SKM-1 (cell line): ENCODE data around the gene FYCO1.

Experiments
- DNase-seq: peaks from one replicate; lab custom pipeline; 2025; ENCODE audit not compliant: unreplicated experiment; lab: John Stamatoyannopoulos, UW

Gene FYCO1

GRCh38 chr3:45890405-45890804 is 105.2 kb downstream of the FYCO1 start:
- DNase-seq: no peak

- no peak for DNase-seq
Observed at GRCh38 chr3:45889337-45889736, 106.3 kb downstream of the FYCO1 start.

GRCh38 chr3:45887759-45888511 is 107.7 kb downstream of the FYCO1 start:
- DNase-seq: no peak

GRCh38 chr3:45887285-45887684 is 108.3 kb downstream of the FYCO1 start:
- no peak for DNase-seq

GRCh38 chr3:45885979-45886705 is 109.5 kb downstream of the FYCO1 start, which contains the start of gene CCR9:
TSS of gene CCR9 (plus strand) at chr3:45886543. CDS start at chr3:45894934, 8,391 bp downstream.
- no peak for DNase-seq

GRCh38 chr3:45884368-45885201 is 111.0 kb downstream of the FYCO1 start:
- DNase-seq: no peak

GRCh38 chr3:45881078-45882022 is 114.3 kb downstream of the FYCO1 start:
- no peak for DNase-seq

GRCh38 chr3:45880725-45881077 is 114.9 kb downstream of the FYCO1 start:
- no peak for DNase-seq

- DNase-seq: no peak
Observed at GRCh38 chr3:45878124-45878523, 117.5 kb downstream of the FYCO1 start.

- no peak for DNase-seq
Observed at GRCh38 chr3:45874677-45875346, 120.8 kb downstream of the FYCO1 start.

GRCh38 chr3:45873638-45874037 is 122.0 kb downstream of the FYCO1 start:
- no peak for DNase-seq

- no peak for DNase-seq
Observed at GRCh38 chr3:45873036-45873435, 122.6 kb downstream of the FYCO1 start.

- DNase-seq: no peak
Observed at GRCh38 chr3:45872569-45872968, 123.1 kb downstream of the FYCO1 start.

- DNase-seq: no peak
Observed at GRCh38 chr3:45871780-45872179, 123.8 kb downstream of the FYCO1 start.

- DNase-seq: no peak
Observed at GRCh38 chr3:45870099-45870498, 125.5 kb downstream of the FYCO1 start.

- no peak for DNase-seq
Observed at GRCh38 chr3:45869638-45870037, 126.0 kb downstream of the FYCO1 start.

- no peak for DNase-seq
Observed at GRCh38 chr3:45868650-45869049, 127.0 kb downstream of the FYCO1 start.

GRCh38 chr3:45868213-45868612 is 127.4 kb downstream of the FYCO1 start:
- DNase-seq: no peak
